Transverse colon (tissue), 3 donors: ENCODE data around the gene CDK14.

Source experiments
- POLR2A ChIP-seq: fragments of 450-650 bp; IDR thresholded peaks from one replicate; pipeline ENCODE4 v1.6.1; 2016; ENCODE audit warnings: antibody characterized with exemption, mild to moderate bottlenecking, moderate library complexity
- TF ChIP-seq, protein P1 (sequence below), 5 experiments: fragments of 200-600 bp in 3 of 5; fragments of 450-650 bp in 2 of 5; sonication (generic) in 3 of 5; IDR thresholded peaks; 1 replicate in 2 of 5; 2 replicates in 3 of 5; pipeline ENCODE4 v1.5.1; 2016 to 2017; ENCODE audit warnings: antibody characterized with exemption in 5 of 5, inconsistent platforms in 3 of 5, mild to moderate bottlenecking in 2 of 5, moderate library complexity in 1 of 5

DNA sequence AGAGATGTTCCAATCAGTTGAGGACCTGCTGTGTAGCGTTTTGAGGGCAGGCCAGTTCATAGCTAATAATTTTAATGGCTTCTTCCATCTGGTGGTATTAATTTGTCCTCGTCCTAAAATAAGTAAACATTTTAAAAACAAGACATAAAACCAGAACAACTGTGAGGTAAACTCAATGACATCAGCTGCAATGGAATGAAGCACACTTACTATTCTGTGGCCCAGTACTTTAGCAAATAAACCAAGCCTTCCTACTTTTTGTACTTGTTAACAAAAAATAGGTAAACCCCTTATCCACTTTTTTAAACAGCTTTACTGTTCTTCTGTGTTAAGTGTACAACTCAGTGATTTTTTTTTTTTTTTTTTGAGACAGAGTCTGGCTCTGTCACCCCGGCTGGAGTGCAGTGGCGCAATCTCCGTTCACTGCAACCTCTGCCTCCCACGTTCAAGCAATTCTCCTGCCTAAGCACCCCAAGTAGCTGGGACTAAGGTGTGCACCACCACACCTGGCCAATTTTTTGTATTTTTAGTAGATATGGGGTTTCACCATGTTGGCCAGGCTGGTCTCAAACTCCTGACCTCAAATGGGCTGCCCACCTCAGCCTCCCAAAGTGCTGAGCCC, 639.2 kb downstream of the CDK14 start:
- TF ChIP-seq POLR2A, result no peak
- TF ChIP-seq, protein P1, sequence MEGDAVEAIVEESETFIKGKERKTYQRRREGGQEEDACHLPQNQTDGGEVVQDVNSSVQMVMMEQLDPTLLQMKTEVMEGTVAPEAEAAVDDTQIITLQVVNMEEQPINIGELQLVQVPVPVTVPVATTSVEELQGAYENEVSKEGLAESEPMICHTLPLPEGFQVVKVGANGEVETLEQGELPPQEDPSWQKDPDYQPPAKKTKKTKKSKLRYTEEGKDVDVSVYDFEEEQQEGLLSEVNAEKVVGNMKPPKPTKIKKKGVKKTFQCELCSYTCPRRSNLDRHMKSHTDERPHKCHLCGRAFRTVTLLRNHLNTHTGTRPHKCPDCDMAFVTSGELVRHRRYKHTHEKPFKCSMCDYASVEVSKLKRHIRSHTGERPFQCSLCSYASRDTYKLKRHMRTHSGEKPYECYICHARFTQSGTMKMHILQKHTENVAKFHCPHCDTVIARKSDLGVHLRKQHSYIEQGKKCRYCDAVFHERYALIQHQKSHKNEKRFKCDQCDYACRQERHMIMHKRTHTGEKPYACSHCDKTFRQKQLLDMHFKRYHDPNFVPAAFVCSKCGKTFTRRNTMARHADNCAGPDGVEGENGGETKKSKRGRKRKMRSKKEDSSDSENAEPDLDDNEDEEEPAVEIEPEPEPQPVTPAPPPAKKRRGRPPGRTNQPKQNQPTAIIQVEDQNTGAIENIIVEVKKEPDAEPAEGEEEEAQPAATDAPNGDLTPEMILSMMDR (IDR thresholded peaks at IDR 0.05), result no peak
